Measurements from ENCODE around the gene IL13. TPM values are rescaled to one million over a fixed set of nuclear protein-coding genes. Genes with fewer than 3 reads are reported as not detected.

IL13 gene
- total RNA-seq, 4 donors from 2014 or later, result 0.80 to 1.4 TPM; not detected in 2

- no peak overlapping the region for H3K4me3 ChIP-seq
- no peaks in the 10 kb centered on the region for H3K4me1 ChIP-seq
- 88% methylated on average over 4 of the region's 4 CpGs for WGBS
- H3K27ac ChIP-seq, result no peak overlapping the region
- no peaks in the 10 kb centered on the region for H3K9me3 ChIP-seq
- H3K36me3 ChIP-seq, result peaks cover 42% of the 10 kb centered on the region
- DNase-seq (ENCODE audit: low spot score in 2 of 2), result no peak
- no peak for TF ChIP-seq CTCF (IDR thresholded peaks at IDR 0.05)
- no peak for TF ChIP-seq EP300 (IDR thresholded peaks at IDR 0.05)
- TF ChIP-seq POLR2A (IDR thresholded peaks at IDR 0.05), result no peak
- no peak for TF ChIP-seq POLR2AphosphoS5 (IDR thresholded peaks at IDR 0.05)
- H3K27me3 ChIP-seq, result no peaks in the 10 kb centered on the region
These were observed 38.0 kb downstream of the IL13 start for GRCh38 chr5:132695956-132696355.

GRCh38 chr5:132704875-132705274, 46.9 kb downstream of the IL13 start:
- Histone ChIP-seq H3K9me3 (no peaks in the 10 kb centered on the region), H3K4me3 (no peak overlapping the region), H3K27me3 (no peaks in the 10 kb centered on the region), H3K4me1 (no peaks in the 10 kb centered on the region), H3K36me3 (peaks cover 19% of the 10 kb centered on the region), H3K27ac (no peak overlapping the region)
- TF ChIP-seq EP300 (IDR thresholded peaks at IDR 0.05), result no peak
- no peak for TF ChIP-seq POLR2A (IDR thresholded peaks at IDR 0.05)
- TF ChIP-seq POLR2AphosphoS5 (IDR thresholded peaks at IDR 0.05), result no peak
- no peak for TF ChIP-seq CTCF (IDR thresholded peaks at IDR 0.05)
- WGBS, result 92% methylated on average over 1 of the region's 1 CpG
- no peak for DNase-seq (ENCODE audit: low spot score in 2 of 2)

GRCh38 chr5:132708645-132709044, 50.7 kb downstream of the IL13 start:
- H3K27ac ChIP-seq, result no peak overlapping the region

More at GRCh38 chr5:132708645-132709044, 50.7 kb downstream of the IL13 start:
- Histone ChIP-seq H3K4me3 (no peak overlapping the region), H3K36me3 (no peaks in the 10 kb centered on the region), H3K27me3 (no peaks in the 10 kb centered on the region), H3K4me1 (no peaks in the 10 kb centered on the region), H3K9me3 (no peaks in the 10 kb centered on the region)
- no peak for DNase-seq (ENCODE audit: low spot score in 2 of 2)
- no peak for TF ChIP-seq POLR2A (IDR thresholded peaks at IDR 0.05)

Other genes starting within 250 kb of the IL13 start
- gene IRF1, start 167.4 kb upstream of the IL13 start, total RNA-seq, result 10 to 100 TPM; 17.5 to 24.1 (median 20.1) TPM
- gene IL5, start 114.7 kb upstream of the IL13 start, total RNA-seq, result not detected
- gene RAD50, start 101.2 kb upstream of the IL13 start, total RNA-seq, result 10 to 100 TPM; 17.3 to 53.4 (median 32.5) TPM
- gene IL4, start 15.8 kb downstream of the IL13 start, total RNA-seq, result not detected
- gene KIF3A, start 79.4 kb downstream of the IL13 start, total RNA-seq, result 10 to 100 TPM in 1 of 4 donors, 1 to 10 TPM in 3; 2.6 to 15.0 (median 6.3) TPM
- gene CCNI2, start 89.3 kb downstream of the IL13 start, total RNA-seq, result not detected
- gene SEPTIN8, start 119.1 kb downstream of the IL13 start, total RNA-seq, result 10 to 100 TPM; 75.9 to 85.0 (median 80.8) TPM
- gene SOWAHA, start 155.1 kb downstream of the IL13 start, total RNA-seq, result under 1 TPM in 3 of 4 donors, not detected in 1; 0.23 to 0.93 (median 0.48) TPM
- gene SHROOM1, start 172.5 kb downstream of the IL13 start, total RNA-seq, result 1 to 10 TPM in 3 of 4 donors, under 1 TPM in 1; 0.76 to 2.8 (median 2.3) TPM
- 1 to 10 TPM in 1 of 4 donors, under 1 TPM in 3; 0.47 to 4.8 (median 0.90) TPM for gene GDF9, start 208.3 kb downstream of the IL13 start, total RNA-seq
- 100 to 1,000 TPM; 124 to 243 (median 161) TPM for gene UQCRQ, start 208.5 kb downstream of the IL13 start, total RNA-seq
- gene LEAP2, start 215.5 kb downstream of the IL13 start, total RNA-seq, result 1 to 10 TPM in 2 of 4 donors, under 1 TPM in 2; 0.21 to 9.1 (median 1.7) TPM